HG03520 (cell line): ENCODE measurements around the gene FOXK2.

ENCODE experiments used
- ATAC-seq: cut with Tn5 transposase; IDR thresholded peaks from one replicate; pipeline ENCODE4 v1.9.1; 2021; ENCODE audit warnings: mild to moderate bottlenecking, moderate library complexity; ENCODE audit not compliant: unreplicated experiment

The FOXK2 gene

GRCh38 chr17:82601447-82602000 lies 82.0 kb downstream of the FOXK2 start:
- no peak for ATAC-seq

GRCh38 chr17:82602487-82602886 lies 83.0 kb downstream of the FOXK2 start:
- no peak for ATAC-seq

GRCh38 chr17:82602986-82603710 lies 83.6 kb downstream of the FOXK2 start:
- ATAC-seq, result no peak

- no peak for ATAC-seq
Measured at GRCh38 chr17:82603981-82604448, 84.5 kb downstream of the FOXK2 start.

- ATAC-seq, result no peak
Measured at GRCh38 chr17:82604532-82604931, 85.0 kb downstream of the FOXK2 start.

GRCh38 chr17:82605939-82606600 lies 86.5 kb downstream of the FOXK2 start:
- ATAC-seq, result no peak

- no peak for ATAC-seq
Measured at GRCh38 chr17:82608816-82609215, 89.3 kb downstream of the FOXK2 start.

- ATAC-seq, result no peak
Measured at GRCh38 chr17:82609655-82610054, 90.1 kb downstream of the FOXK2 start.

GRCh38 chr17:82611140-82612058 lies 91.9 kb downstream of the FOXK2 start:
- ATAC-seq, result no peak

- ATAC-seq, result no peak
Measured at GRCh38 chr17:82613283-82614094, 94.0 kb downstream of the FOXK2 start.

- no peak for ATAC-seq
Measured at GRCh38 chr17:82614095-82614631, 94.6 kb downstream of the FOXK2 start.

GRCh38 chr17:82615084-82616020 lies 95.8 kb downstream of the FOXK2 start:
- no peak for ATAC-seq

GRCh38 chr17:82616021-82616711 lies 96.6 kb downstream of the FOXK2 start:
- ATAC-seq, result no peak

- no peak for ATAC-seq
Measured at GRCh38 chr17:82619211-82619610, 99.7 kb downstream of the FOXK2 start.

- ATAC-seq, result no peak
Measured at GRCh38 chr17:82619641-82620040, 100.1 kb downstream of the FOXK2 start.

GRCh38 chr17:82623707-82624106 lies 104.2 kb downstream of the FOXK2 start:
- ATAC-seq, result no peak

- no peak for ATAC-seq
Measured at GRCh38 chr17:82627405-82627804, 107.9 kb downstream of the FOXK2 start.

GRCh38 chr17:82629748-82630147 lies 110.2 kb downstream of the FOXK2 start:
- ATAC-seq, result no peak
